ENCODE data around the gene CAMTA1.

The CAMTA1 gene

GRCh38 chr1:7345516-7345915, 560.3 kb downstream of the CAMTA1 start:
- TF ChIP-seq CTCF (conservative IDR thresholded peaks at IDR 0.05; ENCODE audit: low read depth, low read length), result no peak
- no peak overlapping the region for H3K4me3 ChIP-seq (ENCODE audit: low read depth, low read length)
- DNase-seq (ENCODE audit: low read depth), result no peak

GRCh38 chr1:7346070-7346596, 560.9 kb downstream of the CAMTA1 start:
- peak; percentile 33 for TF ChIP-seq CTCF (conservative IDR thresholded peaks at IDR 0.05; ENCODE audit: low read depth, low read length)
- DNase-seq (ENCODE audit: low read depth), result peak; percentile 20
- H3K4me3 ChIP-seq (ENCODE audit: low read depth, low read length), result no peak overlapping the region

GRCh38 chr1:7346600-7347570, 561.6 kb downstream of the CAMTA1 start:
- DNase-seq (ENCODE audit: low read depth), result no peak
- no peak overlapping the region for H3K4me3 ChIP-seq (ENCODE audit: low read depth, low read length)
- TF ChIP-seq CTCF (conservative IDR thresholded peaks at IDR 0.05; ENCODE audit: low read depth, low read length), result no peak

- DNase-seq (ENCODE audit: low read depth), result no peak
- H3K4me3 ChIP-seq (ENCODE audit: low read depth, low read length), result no peak overlapping the region
- TF ChIP-seq CTCF (conservative IDR thresholded peaks at IDR 0.05; ENCODE audit: low read depth, low read length), result no peak
Measured at GRCh38 chr1:7348073-7348472, 562.8 kb downstream of the CAMTA1 start.

- TF ChIP-seq CTCF (conservative IDR thresholded peaks at IDR 0.05; ENCODE audit: low read depth, low read length), result no peak
- no peak overlapping the region for H3K4me3 ChIP-seq (ENCODE audit: low read depth, low read length)
- DNase-seq (ENCODE audit: low read depth), result no peak
Measured at GRCh38 chr1:7348580-7348979, 563.3 kb downstream of the CAMTA1 start.

- H3K4me3 ChIP-seq (ENCODE audit: low read depth, low read length), result no peak overlapping the region
- no peak for DNase-seq (ENCODE audit: low read depth)
- no peak for TF ChIP-seq CTCF (conservative IDR thresholded peaks at IDR 0.05; ENCODE audit: low read depth, low read length)
Measured at GRCh38 chr1:7350804-7351203, 565.5 kb downstream of the CAMTA1 start.

All from choroid plexus epithelial cell (primary cell).